Caco-2 (cell line): ENCODE measurements around the gene ARHGEF6. TPM values are rescaled to one million over a fixed set of nuclear protein-coding genes. Genes with fewer than 3 reads are reported as not detected.

Source experiments
- Bru-seq: library from RNA; stranded (reverse); fragments of 400-500 nt; gene quantifications from one replicate; lab custom pipeline; 2021; lab: Mats Ljungman, UMichigan
- BruChase-seq, 2 experiments: library from RNA; stranded (reverse); fragments of 400-500 nt; gene quantifications; one replicate each; lab custom pipeline; 2021; lab: Mats Ljungman, UMichigan
- BruUV-seq: library from RNA; stranded (reverse); fragments of 400-500 nt; replicated peaks from 2 replicates; lab custom pipeline; 2021; lab: Mats Ljungman, UMichigan
- CTCF ChIA-PET: fragments of 300-600 bp; sonication (Branson Sonifier 250); formaldehyde crosslinking; loops from one replicate; lab custom pipeline; 2022; ENCODE audit warnings: antibody characterized with exemption; lab: Charles Lee
- POLR2A ChIA-PET: fragments of 300-600 bp; sonication (Branson Sonifier 250); formaldehyde crosslinking; loops from one replicate; lab custom pipeline; 2022; ENCODE audit warnings: antibody characterized with exemption; lab: Charles Lee
- DNase-seq, 2 experiments: peaks; one replicate each; pipeline versions ENCODE4 v3.0.0 to v3.0.0-alpha.2; 2020 to 2022
- H3K27me3 ChIP-seq: replicated peaks from 2 replicates; pipeline ENCODE4 v1.6.0; 2011; ENCODE audit warnings: low read length; ENCODE audit not compliant: control insufficient read depth, insufficient read depth
- H3K36me3 ChIP-seq: 2 replicates; pipeline ENCODE4 v1.5.1; 2011; ENCODE audit warnings: low read length; ENCODE audit not compliant: control insufficient read depth, insufficient read depth
- H3K4me1 ChIP-seq: fragments of 250-450 bp; sonication (Bioruptor Pico); 2 replicates; pipeline ENCODE4 v1.5.1; 2020; ENCODE audit warnings: mild to moderate bottlenecking
- H3K4me3 ChIP-seq: 2 replicates; pipeline ENCODE4 v1.5.1; 2011; ENCODE audit warnings: low read depth, mild to moderate bottlenecking, control low read depth, low read length
- H3K9me3 ChIP-seq: fragments of 250-450 bp; sonication (Bioruptor Pico); 2 replicates; pipeline ENCODE4 v1.5.1; 2020; ENCODE audit warnings: mild to moderate bottlenecking, moderate library complexity
- H3K27ac Mint-ChIP-seq: one replicate; pipeline ENCODE4 v1.8.0; 2022; ENCODE audit warnings: mixed read lengths; ENCODE audit not compliant: unreplicated experiment
- H3K27me3 Mint-ChIP-seq: one replicate; pipeline ENCODE4 v1.8.0; 2022; ENCODE audit warnings: mixed read lengths; ENCODE audit not compliant: insufficient read depth, unreplicated experiment
- H3K36me3 Mint-ChIP-seq: one replicate; pipeline ENCODE4 v1.8.0; 2022; ENCODE audit warnings: mild to moderate bottlenecking, mixed read lengths; ENCODE audit not compliant: insufficient read depth, unreplicated experiment
- H3K4me1 Mint-ChIP-seq: one replicate; pipeline ENCODE4 v1.8.0; 2022; ENCODE audit warnings: low read depth, mixed read lengths; ENCODE audit not compliant: unreplicated experiment
- H3K4me3 Mint-ChIP-seq: one replicate; pipeline ENCODE4 v1.8.0; 2022; ENCODE audit warnings: mild to moderate bottlenecking, moderate library complexity, mixed read lengths; ENCODE audit not compliant: unreplicated experiment
- H3K9me3 Mint-ChIP-seq: one replicate; pipeline ENCODE4 v1.8.0; 2022; ENCODE audit warnings: mixed read lengths; ENCODE audit not compliant: unreplicated experiment
- intact Hi-C: fragments of 100-400 bp; cut with micrococcal nuclease; formaldehyde crosslinking; loops from one replicate; pipeline ENCODE4 v1.10.0; 2022; ENCODE audit not compliant: unreplicated experiment
- long read RNA-seq: library from polyadenylated mRNA; stranded (forward); transcript quantifications from one replicate; pipeline ENCODE4 v2.0.0, GENCODE V29; 2022
- total RNA-seq: library from RNA; stranded (reverse); gene quantifications from 2 replicates; pipeline ENCODE4 v1.2.3, GENCODE V29; 2022
- TF ChIP-seq, protein P1 (sequence below), 2 experiments: fragments of 200-600 bp in 1 of 2; IDR thresholded peaks; 1 replicate in 1 of 2; 2 replicates in 1 of 2; pipeline versions ENCODE4 v1.5.1 to v1.8.0; 2011 to 2022; ENCODE audit warnings: antibody characterized with exemption in 1 of 2, control low read depth in 1 of 2, inconsistent platforms in 1 of 2, low read depth in 1 of 2, low read length in 1 of 2, mild to moderate bottlenecking in 1 of 2, moderate library complexity in 1 of 2; ENCODE audit not compliant: insufficient read depth in 1 of 2, severe bottlenecking in 1 of 2, unreplicated experiment in 1 of 2

ARHGEF6 gene
- total RNA-seq, result not detected in 2 replicates
- percentile 5 among the genes with signal in this experiment for Bru-seq, nascent RNA
- percentile 6 among the genes with signal in this experiment for BruChase-seq, experiment 1, labeled RNA remaining after a 2-hour chase
- BruChase-seq, experiment 2, labeled RNA remaining after a 6-hour chase, result percentile 7 among the genes with signal in this experiment
- long read RNA-seq, result 0 reads

DNA sequence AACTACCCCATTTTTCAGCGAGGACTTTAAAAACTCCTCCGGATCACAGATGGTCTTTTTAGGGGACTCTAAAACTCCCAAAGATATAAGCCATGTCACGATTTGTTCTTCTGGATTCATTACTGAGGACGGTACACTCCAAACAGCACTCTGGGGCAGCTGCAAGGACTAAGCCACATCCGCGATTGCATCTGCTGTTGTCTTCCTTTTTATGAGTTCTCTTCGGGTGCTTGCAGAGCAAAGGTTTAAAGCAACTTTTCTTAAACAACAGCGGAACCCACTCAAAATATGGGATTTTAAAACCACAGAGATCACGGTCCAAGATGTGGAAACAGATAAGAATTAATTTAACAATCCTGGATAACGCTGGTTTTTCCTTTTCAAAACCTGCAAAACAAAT lies at the start of gene ARHGEF6:
Gene ARHGEF6, minus strand, starts transcription at position 170 of the 400 bp plus-strand sequence. Its CDS starts 50 bp downstream, at position 120.
- no peak within 1 kb of the TSS for H3K4me3 ChIP-seq

GRCh38 chrX:136829413-136829812 lies 48.7 kb upstream of the ARHGEF6 start:
- DNase-seq, result no peak
- H3K27me3 ChIP-seq, result no peaks in the 10 kb centered on the region
- no TSS peak for BruUV-seq
- H3K4me1 ChIP-seq, result no peaks in the 10 kb centered on the region
- H3K4me1 Mint-ChIP-seq, result no peaks in the 10 kb centered on the region
- no peaks in the 10 kb centered on the region for H3K9me3 ChIP-seq
- H3K4me3 Mint-ChIP-seq, result no peak overlapping the region
- TF ChIP-seq, protein P1, sequence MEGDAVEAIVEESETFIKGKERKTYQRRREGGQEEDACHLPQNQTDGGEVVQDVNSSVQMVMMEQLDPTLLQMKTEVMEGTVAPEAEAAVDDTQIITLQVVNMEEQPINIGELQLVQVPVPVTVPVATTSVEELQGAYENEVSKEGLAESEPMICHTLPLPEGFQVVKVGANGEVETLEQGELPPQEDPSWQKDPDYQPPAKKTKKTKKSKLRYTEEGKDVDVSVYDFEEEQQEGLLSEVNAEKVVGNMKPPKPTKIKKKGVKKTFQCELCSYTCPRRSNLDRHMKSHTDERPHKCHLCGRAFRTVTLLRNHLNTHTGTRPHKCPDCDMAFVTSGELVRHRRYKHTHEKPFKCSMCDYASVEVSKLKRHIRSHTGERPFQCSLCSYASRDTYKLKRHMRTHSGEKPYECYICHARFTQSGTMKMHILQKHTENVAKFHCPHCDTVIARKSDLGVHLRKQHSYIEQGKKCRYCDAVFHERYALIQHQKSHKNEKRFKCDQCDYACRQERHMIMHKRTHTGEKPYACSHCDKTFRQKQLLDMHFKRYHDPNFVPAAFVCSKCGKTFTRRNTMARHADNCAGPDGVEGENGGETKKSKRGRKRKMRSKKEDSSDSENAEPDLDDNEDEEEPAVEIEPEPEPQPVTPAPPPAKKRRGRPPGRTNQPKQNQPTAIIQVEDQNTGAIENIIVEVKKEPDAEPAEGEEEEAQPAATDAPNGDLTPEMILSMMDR (IDR thresholded peaks at IDR 0.05; ENCODE audit: insufficient read depth in 1 of 2, low read depth in 1 of 2, low read length in 1 of 2, severe bottlenecking in 1 of 2, unreplicated experiment in 1 of 2), result no peak
- no peaks in the 10 kb centered on the region for H3K9me3 Mint-ChIP-seq
- intact Hi-C loops, result no loop called here
- CTCF ChIA-PET, result no interaction called here
- H3K4me3 ChIP-seq, result no peak overlapping the region
- no peaks in the 10 kb centered on the region for H3K27me3 Mint-ChIP-seq
- H3K27ac Mint-ChIP-seq, result no peak overlapping the region
- no peaks in the 10 kb centered on the region for H3K36me3 ChIP-seq
- POLR2A ChIA-PET, result no interaction called here
- H3K36me3 Mint-ChIP-seq, result no peaks in the 10 kb centered on the region

More for the DNA sequence above, at the start of gene ARHGEF6:
- Histone ChIP-seq H3K36me3 (no peaks in the 10 kb centered on the region), H3K27me3 (no peaks in the 10 kb centered on the region), H3K4me1 (no peaks in the 10 kb centered on the region), H3K9me3 (no peaks in the 10 kb centered on the region)
- Mint-ChIP-seq H3K36me3 (no peaks in the 10 kb centered on the region), H3K27me3 (peaks cover 7% of the 10 kb centered on the region), H3K9me3 (no peaks in the 10 kb centered on the region), H3K27ac (no peak within 1 kb of the TSS), H3K4me1 (peaks cover 5% of the 10 kb centered on the region), H3K4me3 (no peak within 1 kb of the TSS)
- TF ChIP-seq, protein P1 (IDR thresholded peaks at IDR 0.05; ENCODE audit: insufficient read depth in 1 of 2, low read depth in 1 of 2, low read length in 1 of 2, severe bottlenecking in 1 of 2, unreplicated experiment in 1 of 2), result no peak
- ChIA-PET POLR2A (no interaction called here), CTCF (no interaction called here)
- DNase-seq, result no peak
- intact Hi-C loops, result no loop called here
- BruUV-seq, result no TSS peak

DNA sequence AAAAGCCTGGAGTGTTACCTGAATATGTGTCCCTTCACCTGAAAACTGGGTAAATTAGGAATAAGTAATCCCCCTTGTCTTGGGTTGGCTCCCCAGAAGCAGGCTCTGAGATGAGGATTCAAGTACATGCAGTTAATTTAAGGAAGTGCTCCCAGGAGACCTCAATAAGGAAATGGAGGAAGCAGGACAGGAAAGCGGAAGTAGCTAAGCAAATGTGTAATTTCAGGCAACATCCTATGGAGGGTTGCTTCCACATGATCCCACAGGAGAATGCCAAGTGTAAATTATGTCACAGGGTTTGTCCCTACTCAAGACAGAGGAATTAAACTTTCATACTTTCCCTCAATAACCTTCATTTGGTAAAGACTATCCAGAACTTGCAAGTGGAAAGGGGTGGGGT lies 48.1 kb upstream of the ARHGEF6 start:
- no TSS peak for BruUV-seq
- Mint-ChIP-seq H3K4me3 (no peak overlapping the region), H3K9me3 (no peaks in the 10 kb centered on the region), H3K36me3 (no peaks in the 10 kb centered on the region), H3K27me3 (no peaks in the 10 kb centered on the region), H3K4me1 (no peaks in the 10 kb centered on the region), H3K27ac (no peak overlapping the region)
- no peaks in the 10 kb centered on the region for H3K36me3 ChIP-seq
- intact Hi-C loops, result no loop called here
- DNase-seq, result no peak
- POLR2A ChIA-PET, result no interaction called here
- H3K4me3 ChIP-seq, result no peak overlapping the region
- no peaks in the 10 kb centered on the region for H3K27me3 ChIP-seq
- CTCF ChIA-PET, result no interaction called here
- TF ChIP-seq, protein P1 (IDR thresholded peaks at IDR 0.05; ENCODE audit: insufficient read depth in 1 of 2, low read depth in 1 of 2, low read length in 1 of 2, severe bottlenecking in 1 of 2, unreplicated experiment in 1 of 2), result no peak
- no peaks in the 10 kb centered on the region for H3K9me3 ChIP-seq
- H3K4me1 ChIP-seq, result no peaks in the 10 kb centered on the region
